Common myeloid progenitor, CD34-positive (primary cell): ENCODE measurements around the gene GNGT1.
A peak's percentile ranks its signal among the peaks of the same experiment; 100 is the strongest.
"Not testable (repeated sequence)": the region's sequence is repeated elsewhere in the genome, so short reads cannot be mapped to it uniquely, and the experiment has no call there.

Experiments
- CTCF ChIA-PET: fragments of 350-600 bp; sonication (Branson Sonifier 250); formaldehyde crosslinking; loops from one replicate; lab custom pipeline; 2021; ENCODE audit warnings: antibody characterized with exemption; lab: Charles Lee
- POLR2A ChIA-PET: fragments of 350-600 bp; sonication (Branson Sonifier 250); formaldehyde crosslinking; loops from one replicate; lab custom pipeline; 2021; ENCODE audit warnings: antibody characterized with exemption; lab: Charles Lee
- DNase-seq, 3 donors: peaks; one replicate each; pipeline versions ENCODE4 v3.0.0 to v3.0.0-alpha.2; 2013
- H3K27ac ChIP-seq, 2 experiments: 1 replicate in 1 of 2; 2 replicates in 1 of 2; pipeline ENCODE4 v1.7.0; 2013; ENCODE audit warnings: inconsistent platforms in 2 of 2, low read length in 2 of 2, mild to moderate bottlenecking in 2 of 2, low read depth in 1 of 2, moderate library complexity in 1 of 2; ENCODE audit not compliant: severe bottlenecking in 2 of 2, insufficient read depth in 1 of 2, poor library complexity in 1 of 2
- H3K27me3 ChIP-seq, 5 experiments: replicated peaks in 2 of 5; 1 replicate in 3 of 5; 2 replicates in 2 of 5; pipeline versions ENCODE4 v1.6.1 to v1.7.0; 2013; ENCODE audit warnings: low read length in 4 of 5, mild to moderate bottlenecking in 2 of 5, moderate library complexity in 2 of 5, inconsistent platforms in 1 of 5; ENCODE audit not compliant: insufficient read depth in 5 of 5, control insufficient read depth in 4 of 5
- H3K36me3 ChIP-seq, 4 experiments: 1 replicate in 2 of 4; 2 replicates in 2 of 4; pipeline versions ENCODE4 v1.6.1 to v1.7.0; 2013; ENCODE audit warnings: low read length in 3 of 4, control low read depth in 1 of 4, mild to moderate bottlenecking in 1 of 4; ENCODE audit not compliant: control insufficient read depth in 4 of 4, insufficient read depth in 4 of 4
- H3K4me1 ChIP-seq, 4 experiments: 1 replicate in 3 of 4; 2 replicates in 1 of 4; pipeline versions ENCODE4 v1.6.1 to v1.7.1; 2013; ENCODE audit warnings: low read length in 3 of 4, mild to moderate bottlenecking in 3 of 4, control low read depth in 1 of 4, inconsistent platforms in 1 of 4, moderate library complexity in 1 of 4; ENCODE audit not compliant: control insufficient read depth in 4 of 4, insufficient read depth in 4 of 4; ENCODE audit errors: control extremely low read depth in 1 of 4
- H3K4me3 ChIP-seq, 7 experiments: 1 replicate in 4 of 7; 2 replicates in 3 of 7; pipeline versions ENCODE4 v1.5.1 to v1.7.0; 2013; ENCODE audit warnings: mild to moderate bottlenecking in 7 of 7, low read length in 6 of 7, moderate library complexity in 6 of 7, inconsistent platforms in 2 of 7, low read depth in 2 of 7, control low read depth in 1 of 7; ENCODE audit not compliant: insufficient read depth in 4 of 7, control insufficient read depth in 1 of 7; ENCODE audit errors: extremely low read depth in 1 of 7
- H3K9me3 ChIP-seq, 5 experiments: 1 replicate in 4 of 5; 2 replicates in 1 of 5; pipeline versions ENCODE4 v1.6.1 to v1.7.1; 2013; ENCODE audit warnings: low read length in 4 of 5, mild to moderate bottlenecking in 2 of 5, inconsistent platforms in 1 of 5, low read depth in 1 of 5, moderate library complexity in 1 of 5; ENCODE audit not compliant: control insufficient read depth in 4 of 5, insufficient read depth in 2 of 5; ENCODE audit errors: control extremely low read depth in 1 of 5
- WGBS: methylation state at CpG from one replicate; pipeline ENCODE4 v1.1.5; 2013; ENCODE audit not compliant: insufficient coverage; 5-methylcytosine and 5-hydroxymethylcytosine counted together

The GNGT1 gene

DNA sequence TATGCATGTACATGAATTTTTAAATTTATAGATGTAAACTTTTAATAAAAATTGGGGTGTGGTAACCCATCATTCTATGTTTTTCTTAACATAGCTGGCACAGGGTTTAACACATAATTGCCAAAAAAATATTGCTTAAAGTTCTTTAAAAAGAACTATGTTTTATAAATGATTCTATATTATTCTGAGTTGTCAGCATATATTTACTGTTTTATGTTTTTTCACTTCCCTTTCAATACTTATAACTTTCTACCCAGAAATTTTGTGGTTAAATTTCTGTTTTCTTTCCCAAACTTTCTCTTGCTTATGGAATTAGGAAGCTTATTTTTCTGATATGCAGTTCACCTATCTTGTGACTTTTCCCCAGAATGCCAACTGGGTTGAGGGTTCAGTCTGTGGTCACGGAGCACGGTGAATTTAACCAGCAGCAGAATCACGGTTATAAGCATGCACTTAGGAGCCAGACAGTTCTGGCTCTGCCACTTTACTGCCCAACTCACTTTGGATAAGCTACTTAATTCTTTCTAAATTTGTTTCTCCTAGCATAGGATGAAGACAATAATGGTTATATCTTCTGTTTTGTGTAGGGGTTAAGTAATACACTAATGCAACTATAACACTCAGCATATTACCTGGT is 9.0 kb downstream of the GNGT1 start:
- DNase-seq, H3K4me3 ChIP-seq, H3K9me3 ChIP-seq, H3K4me1 ChIP-seq, H3K27ac ChIP-seq, H3K36me3 ChIP-seq, CTCF ChIA-PET, POLR2A ChIA-PET: not testable (repeated sequence)
- WGBS, result no CpG with 5 or more reads among the region's 3 CpGs
- peaks cover 0 to 43% (median 3%) of the 10 kb centered on the region in 5 experiments for H3K27me3 ChIP-seq

DNA sequence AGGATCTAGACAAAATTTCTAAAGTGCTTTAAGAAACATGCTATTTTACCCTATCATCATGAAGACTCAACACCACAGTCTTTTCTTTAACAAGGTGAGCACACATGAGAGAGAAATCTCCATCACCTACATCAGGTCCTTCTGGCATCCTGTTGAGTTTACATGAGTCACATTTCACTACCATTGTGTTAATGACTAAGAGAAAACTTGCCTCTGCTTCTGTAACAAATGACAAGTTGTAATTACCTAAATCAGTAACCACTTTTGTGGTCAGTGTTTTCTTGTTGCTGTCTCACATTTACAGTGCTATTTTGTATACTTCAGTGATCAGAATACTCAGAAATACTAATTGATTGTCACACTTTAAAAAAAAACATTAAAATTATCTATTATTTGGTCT is 9.5 kb downstream of the GNGT1 start:
- H3K36me3 ChIP-seq, CTCF ChIA-PET, POLR2A ChIA-PET, H3K9me3 ChIP-seq, H3K27ac ChIP-seq, H3K4me1 ChIP-seq, H3K4me3 ChIP-seq: not testable (repeated sequence)
- peaks cover 0 to 45% (median 3%) of the 10 kb centered on the region in 5 experiments for H3K27me3 ChIP-seq
- peak in 1 of 3 donors; percentile 29 for DNase-seq

DNA sequence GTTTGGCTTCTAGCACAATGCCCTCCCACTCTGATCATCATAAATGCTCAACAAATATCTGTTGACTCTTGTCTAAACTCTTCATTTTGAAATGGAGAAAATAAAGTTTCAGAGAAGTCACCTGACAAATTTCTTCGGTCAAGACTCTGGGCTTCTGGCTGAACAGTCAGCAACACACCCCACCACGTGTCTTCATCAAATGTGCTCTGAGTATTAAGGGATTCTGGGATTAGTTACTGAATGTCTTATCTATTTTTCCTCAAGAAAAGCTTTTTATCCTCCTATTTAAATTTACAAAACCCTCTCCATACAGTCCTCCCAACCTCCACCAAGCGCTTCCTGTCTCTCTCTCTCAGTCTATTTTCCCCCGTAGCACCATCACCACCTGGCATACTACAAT is 9.9 kb downstream of the GNGT1 start:
- H3K27me3 ChIP-seq, result peaks cover 0 to 50% (median 3%) of the 10 kb centered on the region in 5 experiments
- H3K36me3 ChIP-seq, CTCF ChIA-PET, H3K4me3 ChIP-seq, DNase-seq, H3K27ac ChIP-seq, H3K9me3 ChIP-seq, POLR2A ChIA-PET, H3K4me1 ChIP-seq: not testable (repeated sequence)
- no CpG with 5 or more reads among the region's 4 CpGs for WGBS

DNA sequence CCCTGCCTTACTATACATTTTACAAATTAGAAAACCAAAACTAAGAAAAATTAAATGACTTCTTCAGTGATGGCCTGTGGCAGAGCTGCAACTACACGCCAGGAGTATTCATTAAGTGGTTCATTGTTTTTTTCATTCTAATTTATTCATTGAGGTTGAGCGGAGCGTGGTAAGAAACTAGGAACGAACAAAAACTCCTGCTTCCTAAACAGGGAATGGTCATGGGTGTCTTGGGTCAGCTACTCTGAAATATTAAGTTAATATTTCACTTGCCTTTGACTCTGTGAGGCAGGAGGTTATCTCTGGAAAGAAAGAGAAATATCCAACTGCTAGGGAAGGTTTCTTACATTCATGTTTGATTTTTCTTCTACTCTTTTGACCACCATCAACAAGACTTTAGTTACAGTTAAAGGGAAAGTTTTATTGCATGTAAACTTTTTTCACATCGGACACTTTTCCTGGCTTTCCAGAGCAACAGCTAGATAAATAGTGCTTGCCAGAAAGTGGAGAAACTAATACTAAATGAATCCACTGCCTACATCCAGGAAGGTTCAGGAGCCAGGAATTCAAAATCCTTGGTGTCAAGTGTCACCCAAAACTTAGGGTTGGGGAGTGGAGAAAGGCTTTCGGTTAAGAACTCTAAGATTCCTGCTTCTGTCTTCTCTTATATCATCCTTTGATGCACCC is 14.3 kb downstream of the GNGT1 start:
- WGBS, result no CpG with 5 or more reads among the region's 6 CpGs
- Histone ChIP-seq H3K9me3 (no peaks in the 10 kb centered on the region), H3K4me1 (peaks cover 10 to 29% (median 15%) of the 10 kb centered on the region in 4 experiments), H3K4me3 (peak overlapping the region in 1 of 7 experiments; percentile 80), H3K27ac (no peak overlapping the region), H3K27me3 (peaks cover 0 to 56% (median 0%) of the 10 kb centered on the region in 5 experiments), H3K36me3 (no peaks in the 10 kb centered on the region)
- no peak for DNase-seq
- ChIA-PET POLR2A (no interaction called here), CTCF (interaction anchor here (0.6 to 2.1 kb wide), 8 partner anchors 17 to 167 kb away, joined by 3 to 14 read pairs (median 4); partner anchors contain the start of gene TFPI2)

DNA sequence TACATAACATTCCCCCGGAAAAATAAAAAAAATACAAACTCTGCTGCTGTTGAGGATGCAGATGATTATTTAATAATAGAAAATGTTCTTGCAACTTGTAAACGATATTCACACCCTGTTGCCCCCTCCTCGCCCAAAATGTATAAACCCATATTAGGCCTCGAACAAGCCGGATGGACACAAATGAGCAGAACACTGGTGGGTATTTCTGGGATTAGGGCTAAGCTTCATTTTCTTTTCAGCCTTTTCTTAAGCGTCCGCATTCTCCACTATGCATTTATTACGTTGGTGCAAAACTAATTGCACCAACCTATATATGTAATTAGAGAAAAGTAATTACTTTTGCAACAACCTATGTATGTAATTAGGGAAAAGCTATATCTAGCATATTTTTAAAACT is 14.8 kb downstream of the GNGT1 start:
- H3K27ac ChIP-seq, result peak overlapping the region in 1 of 2 experiments; percentile 78
- peaks cover 0 to 3% (median under 1%) of the 10 kb centered on the region in 4 experiments for H3K36me3 ChIP-seq
- no peak for DNase-seq
- H3K9me3 ChIP-seq, result no peaks in the 10 kb centered on the region
- peaks cover 10 to 29% (median 15%) of the 10 kb centered on the region in 4 experiments for H3K4me1 ChIP-seq
- peaks cover 0 to 54% (median 0%) of the 10 kb centered on the region in 5 experiments for H3K27me3 ChIP-seq
- WGBS, result no CpG with 5 or more reads among the region's 8 CpGs
- CTCF ChIA-PET, result interaction anchor here (1.0 to 2.3 kb wide), 10 partner anchors 10 to 166 kb away, joined by 3 to 14 read pairs (median 4); partner anchors contain the start of gene TFPI2
- peak overlapping the region in 6 of 7 experiments; percentile 71 to 91 (median 82) for H3K4me3 ChIP-seq
- POLR2A ChIA-PET, result no interaction called here

DNA sequence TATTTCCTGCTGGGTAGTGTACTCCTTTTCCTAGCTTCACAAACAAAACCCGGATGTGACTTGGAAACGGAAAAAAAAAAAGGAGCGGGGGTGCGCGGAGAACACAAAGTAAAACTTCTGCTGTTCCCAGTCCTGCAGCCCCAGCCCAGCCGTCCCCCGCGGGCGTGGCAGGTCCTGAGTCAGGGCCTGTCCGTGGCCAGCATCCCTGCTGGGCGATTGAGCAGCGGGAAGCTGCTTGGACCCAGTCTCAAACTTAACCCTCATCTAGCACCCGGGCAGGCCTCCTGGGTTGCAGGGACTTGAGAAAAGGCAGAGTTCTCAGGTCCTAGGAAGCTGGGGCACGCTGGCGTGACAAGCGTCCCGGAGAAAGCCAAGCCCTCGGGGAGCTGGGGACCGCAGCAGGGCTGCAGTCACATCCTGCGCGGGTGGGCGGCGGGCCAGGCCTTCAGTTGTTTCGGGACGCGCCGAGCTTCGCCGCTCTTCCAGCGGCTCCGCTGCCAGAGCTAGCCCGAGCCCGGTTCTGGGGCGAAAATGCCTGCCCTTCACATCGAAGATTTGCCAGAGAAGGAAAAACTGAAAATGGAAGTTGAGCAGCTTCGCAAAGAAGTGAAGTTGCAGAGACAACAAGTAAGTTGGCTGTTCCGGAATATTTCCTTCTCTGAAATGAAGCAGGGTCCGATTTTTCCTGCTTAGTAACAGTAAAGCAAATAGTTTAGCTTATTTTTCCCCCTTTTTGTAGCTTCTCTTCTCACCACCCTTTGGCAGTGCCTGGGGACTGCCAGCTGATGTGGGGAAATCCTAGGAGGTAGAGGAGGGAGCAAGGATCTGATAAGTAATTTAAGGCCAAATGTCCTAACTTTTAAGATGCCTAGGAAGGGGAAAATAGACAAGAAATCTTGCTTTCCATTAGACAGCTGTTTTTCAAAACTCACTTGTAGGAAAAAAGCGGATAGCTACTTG is 15.5 kb downstream of the GNGT1 start, which contains the start of gene GNG11:
TSS of gene GNG11 (plus strand) at position 129 of the 960 bp plus-strand sequence. CDS start at position 532, 403 bp downstream.
- peak within 1 kb of the TSS; percentile 60 to 78 for H3K27ac ChIP-seq
- peaks cover 0 to 48% (median 0%) of the 10 kb centered on the region in 5 experiments for H3K27me3 ChIP-seq
- ChIA-PET CTCF (interaction anchor here (0.5 to 2.3 kb wide), 15 partner anchors 9 to 643 kb away, joined by 3 to 14 read pairs (median 4); partner anchors contain the start of gene TFPI2), POLR2A (no interaction called here)
- peak within 1 kb of the TSS; percentile 17 to 91 (median 80) for H3K4me3 ChIP-seq
- peaks cover 0 to 8% (median 2%) of the 10 kb centered on the region in 4 experiments for H3K36me3 ChIP-seq
- DNase-seq, result peak; percentile 81 to 88 (median 85)
- no peaks in the 10 kb centered on the region for H3K9me3 ChIP-seq
- peaks cover 10 to 29% (median 15%) of the 10 kb centered on the region in 4 experiments for H3K4me1 ChIP-seq
- under 1% methylated on average over 25 of the region's 39 CpGs for WGBS
